HCT116 (cell line): ENCODE measurements around the gene PCNT. TPM values are rescaled to one million over a fixed set of nuclear protein-coding genes. Genes with fewer than 3 reads are reported as not detected.

ENCODE experiments used
- ATAC-seq: fragments of 200-7000 bp; cut with Tn5 transposase; 2 replicates; pipeline ENCODE4 v1.9.1; 2020; ENCODE audit warnings: mild to moderate bottlenecking, moderate library complexity
- BruUV-seq: library from RNA; stranded (reverse); fragments of 400-500 nt; replicated peaks from 2 replicates; lab custom pipeline; 2021; lab: Mats Ljungman, UMichigan
- CTCF ChIA-PET: fragments of 300-600 bp; sonication (Branson Sonifier 250); formaldehyde crosslinking; loops from one replicate; lab custom pipeline; 2021; ENCODE audit warnings: antibody characterized with exemption; lab: Charles Lee
- POLR2A ChIA-PET: fragments of 300-600, 350-600 bp; sonication (Branson Sonifier 250); formaldehyde crosslinking; loops from one replicate; lab custom pipeline; 2021; ENCODE audit warnings: antibody characterized with exemption; lab: Charles Lee
- RAD21 ChIA-PET, 2 experiments: fragments of 300-600 bp; sonication (Branson Sonifier 250); formaldehyde crosslinking; loops; one replicate each; lab custom pipeline; 2023; ENCODE audit warnings: low total read pairs in 2 of 2; ENCODE audit not compliant: uncharacterized antibody in 2 of 2, unreplicated experiment in 2 of 2, low non-redundant PET in 1 of 2; lab: Charles Lee
- DNase-seq: peaks from one replicate; pipeline ENCODE4 v3.0.0-alpha.2; 2010; ENCODE audit warnings: low read depth, low spot score
- H2AFZ ChIP-seq: fragments of 200-600 bp; shearing (Covaris generic), sonication (generic); 2 replicates; pipeline ENCODE4 v1.6.1; 2017; ENCODE audit warnings: low read depth, mixed run types, mixed read lengths, antibody characterized with exemption, low read length; ENCODE audit not compliant: poor library complexity, severe bottlenecking
- H3K27ac ChIP-seq: 2 replicates; pipeline ENCODE4 v1.5.1; 2012; ENCODE audit warnings: low read depth, low read length
- H3K27me3 ChIP-seq: fragments of 200-600 bp; sonication (generic); 2 replicates; pipeline ENCODE4 v1.6.1; 2016; ENCODE audit warnings: mixed run types, low read length, mixed read lengths; ENCODE audit not compliant: insufficient read depth
- H3K36me3 ChIP-seq, 2 experiments: fragments of 200-500 bp in 1 of 2; fragments of 200-600 bp in 1 of 2; sonication (Bioruptor generic) in 1 of 2; sonication (generic) in 1 of 2; 2 replicates each; pipeline versions ENCODE4 v1.5.1 to v1.6.1; 2014 to 2016; ENCODE audit warnings: low read length in 2 of 2, inconsistent platforms in 1 of 2, mixed read lengths in 1 of 2, mixed run types in 1 of 2; ENCODE audit not compliant: insufficient read depth in 2 of 2, control insufficient read depth in 1 of 2
- H3K4me1 ChIP-seq, 2 experiments: fragments of 200-600 bp in 1 of 2; sonication (generic) in 1 of 2; 2 replicates each; pipeline versions ENCODE4 v1.5.1 to v1.6.1; 2012 to 2017; ENCODE audit warnings: low read length in 2 of 2, inconsistent platforms in 1 of 2, mild to moderate bottlenecking in 1 of 2, mixed read lengths in 1 of 2, mixed run types in 1 of 2, moderate library complexity in 1 of 2; ENCODE audit not compliant: insufficient read depth in 2 of 2, control insufficient read depth in 1 of 2
- H3K4me2 ChIP-seq: fragments of 200-600 bp; sonication (generic); 2 replicates; pipeline ENCODE4 v1.6.1; 2017; ENCODE audit warnings: mixed run types, low read length, mixed read lengths
- H3K4me3 ChIP-seq, 2 experiments: fragments of 200-600 bp in 1 of 2; sonication (generic) in 1 of 2; replicated peaks in 1 of 2; 2 replicates each; pipeline ENCODE4 v1.5.1; 2011 to 2016; ENCODE audit warnings: low read length in 2 of 2, control low read depth in 1 of 2, low read depth in 1 of 2, mild to moderate bottlenecking in 1 of 2, mixed read lengths in 1 of 2, mixed run types in 1 of 2
- H3K79me2 ChIP-seq: fragments of 200-600 bp; sonication (generic); 2 replicates; pipeline ENCODE4 v1.6.1; 2017; ENCODE audit warnings: mild to moderate bottlenecking, mixed run types, low read length, moderate library complexity, mixed read lengths; ENCODE audit not compliant: insufficient read depth
- H3K9ac ChIP-seq: fragments of 200-600 bp; sonication (generic); 2 replicates; pipeline ENCODE4 v1.6.1; 2016; ENCODE audit warnings: low read length, mixed read lengths
- H3K9me2 ChIP-seq: fragments of 200-600 bp; sonication (generic), shearing (Covaris generic); 2 replicates; pipeline ENCODE4 v1.6.1; 2017; ENCODE audit warnings: mixed run types, mild to moderate bottlenecking, moderate library complexity; ENCODE audit not compliant: insufficient read depth
- H3K9me3 ChIP-seq, 2 experiments: fragments of 200-500 bp in 1 of 2; fragments of 200-600 bp in 1 of 2; sonication (Bioruptor generic) in 1 of 2; sonication (generic) in 1 of 2; 2 replicates each; pipeline ENCODE4 v1.6.1; 2014 to 2017; ENCODE audit warnings: low read length in 2 of 2, mixed read lengths in 2 of 2, inconsistent platforms in 1 of 2, low read depth in 1 of 2, mild to moderate bottlenecking in 1 of 2, mixed run types in 1 of 2, moderate library complexity in 1 of 2; ENCODE audit not compliant: control insufficient read depth in 1 of 2, insufficient read depth in 1 of 2
- H4K20me1 ChIP-seq: fragments of 200-600 bp; sonication (generic), shearing (Covaris generic); 2 replicates; pipeline ENCODE4 v1.6.1; 2017; ENCODE audit warnings: mixed run types, mild to moderate bottlenecking, moderate library complexity; ENCODE audit not compliant: insufficient read depth
- ATF3 ChIP-seq: IDR thresholded peaks from 2 replicates; pipeline ENCODE4 v1.6.1; 2012
- CBX3 ChIP-seq: IDR thresholded peaks from 2 replicates; pipeline ENCODE4 v1.6.1; 2012; ENCODE audit warnings: low read depth
- CEBPB ChIP-seq: IDR thresholded peaks from 2 replicates; pipeline ENCODE4 v1.6.1; 2012; ENCODE audit warnings: low read depth
- EGR1 ChIP-seq: IDR thresholded peaks from 2 replicates; pipeline ENCODE4 v1.6.1; 2012; ENCODE audit warnings: low read depth
- ELF1 ChIP-seq: IDR thresholded peaks from 2 replicates; pipeline ENCODE4 v1.6.1; 2012; ENCODE audit warnings: low read depth, borderline replicate concordance
- EZH2 ChIP-seq: fragments of 200-600 bp; sonication (generic); IDR thresholded peaks from 2 replicates; pipeline ENCODE4 v1.6.1; 2017; ENCODE audit warnings: antibody characterized with exemption, mixed run types
- FOSL1 ChIP-seq: IDR thresholded peaks from 2 replicates; pipeline ENCODE4 v1.6.1; 2012; ENCODE audit warnings: low read depth
- JUND ChIP-seq: IDR thresholded peaks from 2 replicates; pipeline ENCODE4 v1.6.1; 2012
- MAX ChIP-seq: IDR thresholded peaks from 2 replicates; pipeline ENCODE4 v1.6.1; 2012
- POLR2A ChIP-seq: IDR thresholded peaks from 2 replicates; pipeline ENCODE4 v1.7.0; 2011; ENCODE audit warnings: borderline replicate concordance; ENCODE audit not compliant: insufficient read depth, insufficient read length; ENCODE audit errors: extremely low read depth
- POLR2AphosphoS5 ChIP-seq: IDR thresholded peaks from 2 replicates; pipeline ENCODE4 v1.6.1; 2011; ENCODE audit warnings: mild to moderate bottlenecking, low read depth, low read length, moderate library complexity
- RAD21 ChIP-seq: IDR thresholded peaks from 2 replicates; pipeline ENCODE4 v1.6.1; 2012; ENCODE audit warnings: low read depth, mild to moderate bottlenecking
- SIN3A ChIP-seq: IDR thresholded peaks from 2 replicates; pipeline ENCODE4 v1.6.1; 2012; ENCODE audit warnings: low read depth
- SP1 ChIP-seq: IDR thresholded peaks from 2 replicates; pipeline ENCODE4 v1.6.1; 2012; ENCODE audit warnings: low read depth
- TCF7L2 ChIP-seq: IDR thresholded peaks from 2 replicates; pipeline ENCODE4 v1.7.0; 2011; ENCODE audit warnings: borderline replicate concordance, inconsistent platforms; ENCODE audit not compliant: insufficient read depth, insufficient read length; ENCODE audit errors: extremely low read depth
- YY1 ChIP-seq: IDR thresholded peaks from 2 replicates; pipeline ENCODE4 v1.6.1; 2011; ENCODE audit warnings: low read length, low read depth, moderate library complexity, mild to moderate bottlenecking; ENCODE audit not compliant: insufficient replicate concordance; ENCODE audit errors: extremely low read depth
- ZBTB33 ChIP-seq: IDR thresholded peaks from 2 replicates; pipeline ENCODE4 v1.6.1; 2011; ENCODE audit warnings: mild to moderate bottlenecking, low read length, moderate library complexity; ENCODE audit not compliant: insufficient replicate concordance; ENCODE audit errors: extremely low read depth
- ZFX ChIP-seq: fragments of 450-650 bp; IDR thresholded peaks from 2 replicates; pipeline ENCODE4 v1.6.1; 2017
- ZNF274 ChIP-seq: fragments of 200-500 bp; sonication (Bioruptor generic); IDR thresholded peaks from 2 replicates; pipeline ENCODE4 v1.6.1; 2014; ENCODE audit warnings: mild to moderate bottlenecking, low read depth, low read length, inconsistent platforms
- intact Hi-C: fragments of 100-400 bp; cut with micrococcal nuclease; formaldehyde crosslinking; loops from 2 replicates; pipeline ENCODE4 v1.10.0; 2022
- total RNA-seq: library from RNA; stranded (reverse); gene quantifications from one replicate; pipeline ENCODE4 v1.2.1, GENCODE V29; 2021; ENCODE audit not compliant: unreplicated experiment

Gene PCNT
- total RNA-seq, 1 experiment from 2014 or later, result 43.6 TPM

DNA sequence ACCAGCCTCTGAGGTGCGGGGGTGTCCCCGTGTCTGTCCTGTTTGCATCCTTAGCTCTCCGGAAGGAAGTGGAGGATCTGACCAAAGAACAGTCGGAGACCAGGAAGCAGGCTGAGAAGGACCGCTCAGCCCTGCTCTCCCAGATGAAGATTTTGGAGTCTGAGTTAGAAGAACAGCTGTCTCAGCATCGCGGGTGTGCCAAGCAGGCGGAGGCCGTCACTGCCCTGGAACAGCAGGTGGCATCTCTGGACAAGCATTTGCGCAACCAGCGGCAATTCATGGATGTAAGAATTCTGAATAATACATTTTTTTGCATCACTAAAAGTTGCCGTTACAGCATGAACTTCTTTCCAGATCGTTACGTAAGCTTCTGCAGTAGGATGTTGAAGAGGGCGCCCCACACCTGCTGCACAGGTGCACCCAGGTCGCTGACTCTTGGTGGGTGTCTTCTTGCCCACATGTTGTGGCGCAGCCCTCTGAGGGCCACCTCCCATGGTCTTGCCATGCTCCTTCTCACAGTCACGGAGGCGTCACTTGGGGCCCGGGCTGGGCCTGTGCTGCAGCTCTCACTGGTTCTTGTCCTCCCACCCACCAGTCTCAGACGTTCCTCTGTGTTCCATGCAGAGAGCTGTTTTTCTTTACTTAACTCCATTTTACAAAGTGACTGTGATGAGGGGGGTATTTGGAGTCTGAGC is 73.4 kb downstream of the PCNT start:
- Histone ChIP-seq H3K4me3 (no peak overlapping the region), H3K9me2 (no peaks in the 10 kb centered on the region), H3K9ac (no peak overlapping the region), H3K27me3 (no peaks in the 10 kb centered on the region), H2AFZ (no peak overlapping the region), H3K27ac (no peak overlapping the region), H3K9me3 (no peaks in the 10 kb centered on the region), H3K4me2 (no peak overlapping the region), H3K79me2 (no peaks in the 10 kb centered on the region), H4K20me1 (no peaks in the 10 kb centered on the region), H3K4me1 (no peaks in the 10 kb centered on the region), H3K36me3 (peaks cover 15 to 26% of the 10 kb centered on the region in 2 experiments)
- ChIA-PET CTCF (no interaction called here), POLR2A (no interaction called here), RAD21 (no interaction called here)
- DNase-seq (no peak), ATAC-seq (no peak)
- BruUV-seq, result no TSS peak
- intact Hi-C loops, result no loop called here
- TF ChIP-seq ATF3, result no peak
- TF ChIP-seq ZNF274, result no peak
- no peak for TF ChIP-seq SP1
- TF ChIP-seq SIN3A, result no peak
- no peak for TF ChIP-seq FOSL1
- TF ChIP-seq EZH2, result no peak
- TF ChIP-seq RAD21, result no peak
- TF ChIP-seq CBX3, result no peak
- no peak for TF ChIP-seq POLR2AphosphoS5
- TF ChIP-seq POLR2A, result no peak
- no peak for TF ChIP-seq ELF1
- no peak for TF ChIP-seq MAX
- TF ChIP-seq ZFX, result no peak
- no peak for TF ChIP-seq YY1
- no peak for TF ChIP-seq ZBTB33
- no peak for TF ChIP-seq TCF7L2
- TF ChIP-seq JUND, result no peak
- no peak for TF ChIP-seq CEBPB
- no peak for TF ChIP-seq EGR1
